Prostate gland (tissue), 2 donors: ENCODE data around the gene CUX1. TPM values are rescaled to one million over a fixed set of nuclear protein-coding genes. Genes with fewer than 3 reads are reported as not detected.
A peak's percentile ranks its signal among the peaks of the same experiment; 100 is the strongest.

ENCODE experiments used
- DNase-seq: peaks from one replicate; pipeline ENCODE4 v3.0.0-alpha.2; 2019; ENCODE audit warnings: low spot score
- H3K27ac ChIP-seq, 2 donors: fragments of 200-600 bp; sonication (generic); 2 replicates each; pipeline ENCODE4 v1.5.1; 2017 to 2019
- H3K27me3 ChIP-seq: fragments of 200-600 bp; sonication (generic); replicated peaks from 2 replicates; pipeline ENCODE4 v1.5.1; 2019; ENCODE audit not compliant: insufficient read depth
- H3K36me3 ChIP-seq, 2 donors: fragments of 200-600 bp; sonication (generic); 1 replicate in 1 of 2; 2 replicates in 1 of 2; pipeline versions ENCODE4 v1.5.1 to v1.8.1; 2017 to 2019
- H3K4me1 ChIP-seq: fragments of 200-600 bp; sonication (generic); replicated peaks from 2 replicates; pipeline ENCODE4 v1.5.1; 2019
- H3K4me3 ChIP-seq, 2 donors: fragments of 200-600 bp; sonication (generic); 2 replicates each; pipeline ENCODE4 v1.5.1; 2017 to 2019
- H3K9me3 ChIP-seq: fragments of 200-600 bp; sonication (generic); 2 replicates; pipeline ENCODE4 v1.5.1; 2017
- POLR2A ChIP-seq: fragments of 450-650 bp; IDR thresholded peaks from one replicate; pipeline ENCODE4 v1.6.1; 2016; ENCODE audit warnings: antibody characterized with exemption, mild to moderate bottlenecking
- POLR2AphosphoS5 ChIP-seq: sonication (generic); formaldehyde crosslinking; IDR thresholded peaks from one replicate; pipeline ENCODE4 v1.6.1; 2017; ENCODE audit warnings: antibody characterized with exemption
- WGBS: methylation state at CpG from one replicate; pipeline ENCODE4 v1.1.5; 2018; 5-methylcytosine and 5-hydroxymethylcytosine counted together
- intact Hi-C: fragments of 100-400 bp; cut with DNase I; formaldehyde crosslinking; loops from one replicate; pipeline ENCODE4 v1.14.2; 2022
- total RNA-seq, 2 donors: library from RNA; depleted of rRNA; stranded (reverse); fragments of >200 nt; gene quantifications; one replicate each; pipeline ENCODE4 v1.1.0, GENCODE V29; 2016
- TF ChIP-seq, protein P1 (sequence below), 4 experiments: fragments of 200-600 bp in 2 of 4; fragments of 450-650 bp in 2 of 4; sonication (generic) in 2 of 4; IDR thresholded peaks; 1 replicate in 3 of 4; 2 replicates in 1 of 4; pipeline ENCODE4 v1.5.1; 2016 to 2019; ENCODE audit warnings: antibody characterized with exemption in 4 of 4, mild to moderate bottlenecking in 2 of 4, moderate library complexity in 2 of 4

CUX1 gene
- total RNA-seq, 2 donors from 2014 or later: 96.3 to 99.2 TPM

- Histone ChIP-seq H3K9me3 (no peaks in the 10 kb centered on the region), H3K27ac (no peak overlapping the region), H3K27me3 (no peaks in the 10 kb centered on the region), H3K36me3 (peaks cover 0 to 7% of the 10 kb centered on the region in 2 donors), H3K4me1 (no peaks in the 10 kb centered on the region), H3K4me3 (no peak overlapping the region)
- no peak for DNase-seq
- TF ChIP-seq, protein P1, sequence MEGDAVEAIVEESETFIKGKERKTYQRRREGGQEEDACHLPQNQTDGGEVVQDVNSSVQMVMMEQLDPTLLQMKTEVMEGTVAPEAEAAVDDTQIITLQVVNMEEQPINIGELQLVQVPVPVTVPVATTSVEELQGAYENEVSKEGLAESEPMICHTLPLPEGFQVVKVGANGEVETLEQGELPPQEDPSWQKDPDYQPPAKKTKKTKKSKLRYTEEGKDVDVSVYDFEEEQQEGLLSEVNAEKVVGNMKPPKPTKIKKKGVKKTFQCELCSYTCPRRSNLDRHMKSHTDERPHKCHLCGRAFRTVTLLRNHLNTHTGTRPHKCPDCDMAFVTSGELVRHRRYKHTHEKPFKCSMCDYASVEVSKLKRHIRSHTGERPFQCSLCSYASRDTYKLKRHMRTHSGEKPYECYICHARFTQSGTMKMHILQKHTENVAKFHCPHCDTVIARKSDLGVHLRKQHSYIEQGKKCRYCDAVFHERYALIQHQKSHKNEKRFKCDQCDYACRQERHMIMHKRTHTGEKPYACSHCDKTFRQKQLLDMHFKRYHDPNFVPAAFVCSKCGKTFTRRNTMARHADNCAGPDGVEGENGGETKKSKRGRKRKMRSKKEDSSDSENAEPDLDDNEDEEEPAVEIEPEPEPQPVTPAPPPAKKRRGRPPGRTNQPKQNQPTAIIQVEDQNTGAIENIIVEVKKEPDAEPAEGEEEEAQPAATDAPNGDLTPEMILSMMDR (IDR thresholded peaks at IDR 0.05): no peak
- TF ChIP-seq POLR2A: no peak
- TF ChIP-seq POLR2AphosphoS5: no peak
- WGBS: 93% methylated on average over 8 of the region's 8 CpGs
- intact Hi-C loops: no loop called here
Measured at GRCh38 chr7:102241431-102241830, 424.0 kb downstream of the CUX1 start.

DNA sequence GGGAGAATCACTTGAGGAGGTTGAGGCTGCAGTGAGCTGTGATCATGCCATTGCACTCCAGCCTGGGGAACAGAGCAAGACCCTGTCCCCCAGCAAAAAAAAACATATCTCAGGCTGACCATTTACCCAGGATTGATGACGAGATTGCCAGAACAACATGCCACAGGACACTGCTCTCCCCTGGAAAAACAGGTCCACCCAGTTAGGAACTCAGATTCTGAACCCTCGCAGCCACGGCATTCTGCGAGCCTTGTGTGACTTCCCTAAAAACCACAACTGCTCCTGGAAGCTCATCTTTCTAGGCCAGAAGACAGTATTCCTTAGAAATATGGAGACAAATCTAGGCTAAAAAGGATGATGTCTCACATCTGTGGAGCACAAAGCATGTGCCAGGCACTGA is 427.2 kb downstream of the CUX1 start:
- TF ChIP-seq POLR2A: no peak
- TF ChIP-seq, protein P1 (IDR thresholded peaks at IDR 0.05): no peak
- TF ChIP-seq POLR2AphosphoS5: no peak
- Histone ChIP-seq H3K4me1 (no peaks in the 10 kb centered on the region), H3K9me3 (no peaks in the 10 kb centered on the region), H3K36me3 (peaks cover 0 to 7% of the 10 kb centered on the region in 2 donors), H3K27ac (no peak overlapping the region), H3K27me3 (no peaks in the 10 kb centered on the region), H3K4me3 (no peak overlapping the region)
- DNase-seq: peak; percentile 18
- WGBS: 21% methylated on average over 4 of the region's 4 CpGs
- intact Hi-C loops: no loop called here

DNA sequence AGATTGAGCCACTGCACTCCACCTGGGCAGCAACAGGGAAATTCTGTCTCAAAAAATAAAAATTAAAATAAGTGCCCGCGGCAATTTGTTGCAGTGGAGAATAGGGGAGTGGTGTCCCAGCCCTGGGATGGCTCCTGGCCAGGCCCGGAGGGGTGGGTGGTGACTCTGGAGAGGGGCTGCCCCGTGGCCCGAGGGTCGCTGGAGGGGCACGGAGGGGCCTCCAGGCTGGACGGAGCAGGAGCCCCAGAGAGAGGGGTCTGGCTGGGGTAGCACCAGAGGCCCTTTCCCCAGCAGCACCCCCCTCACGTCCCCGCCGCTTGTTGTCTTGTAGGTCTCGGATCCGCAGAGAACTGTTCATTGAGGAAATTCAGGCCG is 430.6 kb downstream of the CUX1 start:
- no peaks in the 10 kb centered on the region for H3K4me1 ChIP-seq
- H3K4me3 ChIP-seq: no peak overlapping the region
- no peaks in the 10 kb centered on the region for H3K27me3 ChIP-seq
- TF ChIP-seq POLR2AphosphoS5 (no peak), POLR2A (no peak)
- TF ChIP-seq, protein P1 (IDR thresholded peaks at IDR 0.05): no peak
- H3K36me3 ChIP-seq: no peaks in the 10 kb centered on the region
- DNase-seq: no peak
- no peak overlapping the region for H3K27ac ChIP-seq
- intact Hi-C loops: no loop called here
- WGBS: 89% methylated on average over 14 of the region's 14 CpGs
- no peaks in the 10 kb centered on the region for H3K9me3 ChIP-seq

GRCh38 chr7:102248456-102249395 is 431.3 kb downstream of the CUX1 start:
- H3K4me3 ChIP-seq: no peak overlapping the region
- intact Hi-C loops: no loop called here
- TF ChIP-seq POLR2AphosphoS5 (no peak), POLR2A (no peak)
- DNase-seq: no peak
- no peak overlapping the region for H3K27ac ChIP-seq
- H3K9me3 ChIP-seq: no peaks in the 10 kb centered on the region
- WGBS: 93% methylated on average over 110 of the region's 117 CpGs
- no peaks in the 10 kb centered on the region for H3K4me1 ChIP-seq
- no peaks in the 10 kb centered on the region for H3K27me3 ChIP-seq
- no peaks in the 10 kb centered on the region for H3K36me3 ChIP-seq

GRCh38 chr7:102251531-102252365 is 434.3 kb downstream of the CUX1 start:
- H3K4me3 ChIP-seq: no peak overlapping the region
- H3K4me1 ChIP-seq: no peaks in the 10 kb centered on the region
- no peak overlapping the region for H3K27ac ChIP-seq
- TF ChIP-seq, protein P1 (IDR thresholded peaks at IDR 0.05): no peak
- TF ChIP-seq POLR2A: no peak
- intact Hi-C loops: no loop called here
- 65% methylated on average over 7 of the region's 7 CpGs for WGBS
- no peaks in the 10 kb centered on the region for H3K36me3 ChIP-seq
- H3K27me3 ChIP-seq: no peaks in the 10 kb centered on the region
- no peak for DNase-seq
- H3K9me3 ChIP-seq: no peaks in the 10 kb centered on the region
